CD4-positive, alpha-beta memory T cell (primary cell): ENCODE results near the gene BCORL1. TPM values are rescaled to one million over a fixed set of nuclear protein-coding genes. Genes with fewer than 3 reads are reported as not detected.

Experiments
- CTCF ChIA-PET: fragments of 350-600 bp; sonication (Branson Sonifier 250); formaldehyde crosslinking; loops from one replicate; lab custom pipeline; 2021; ENCODE audit warnings: inconsistent platforms; ENCODE audit not compliant: partially characterized antibody; lab: Charles Lee
- POLR2A ChIA-PET: fragments of 350-600 bp; sonication (Branson Sonifier 250); formaldehyde crosslinking; loops from one replicate; lab custom pipeline; 2021; ENCODE audit not compliant: partially characterized antibody; lab: Charles Lee
- DNase-seq, 5 donors: peaks; one replicate each; pipeline versions ENCODE4 v3.0.0 to v3.0.0-alpha.2; 2020 to 2022; ENCODE audit warnings: mixed read lengths in 1 of 5
- H3K27ac ChIP-seq: one replicate; pipeline ENCODE4 v1.7.0; 2013; ENCODE audit warnings: low read depth, low read length
- H3K27me3 ChIP-seq: 2 replicates; pipeline ENCODE4 v1.7.0; 2013; ENCODE audit warnings: mild to moderate bottlenecking, low read length, moderate library complexity; ENCODE audit not compliant: insufficient read depth
- H3K36me3 ChIP-seq: 2 replicates; pipeline ENCODE4 v1.7.0; 2013; ENCODE audit warnings: mild to moderate bottlenecking, low read length, moderate library complexity; ENCODE audit not compliant: insufficient read depth
- H3K4me1 ChIP-seq: 2 replicates; pipeline ENCODE4 v1.7.0; 2013; ENCODE audit warnings: mild to moderate bottlenecking, low read length, moderate library complexity; ENCODE audit not compliant: insufficient read depth
- H3K4me3 ChIP-seq, 2 donors: one replicate each; pipeline ENCODE4 v1.7.0; 2013; ENCODE audit warnings: low read length in 2 of 2, mild to moderate bottlenecking in 1 of 2
- H3K9me3 ChIP-seq, 2 donors: one replicate each; pipeline ENCODE4 v1.7.0; 2013; ENCODE audit warnings: low read length in 2 of 2, control low read depth in 1 of 2; ENCODE audit not compliant: control insufficient read depth in 1 of 2
- H3K27ac Mint-ChIP-seq, 7 donors: one replicate each; pipeline ENCODE4 v1.8.0; 2020 to 2021; ENCODE audit warnings: mixed read lengths in 7 of 7, mild to moderate bottlenecking in 6 of 7, inconsistent platforms in 3 of 7, moderate library complexity in 3 of 7
- H3K27me3 Mint-ChIP-seq, 2 donors: one replicate each; pipeline ENCODE4 v1.8.0; 2020 to 2021; ENCODE audit warnings: mixed read lengths in 2 of 2
- H3K36me3 Mint-ChIP-seq, 2 donors: one replicate each; pipeline ENCODE4 v1.8.0; 2020 to 2021; ENCODE audit warnings: mixed read lengths in 2 of 2, inconsistent platforms in 1 of 2, mild to moderate bottlenecking in 1 of 2
- H3K4me1 Mint-ChIP-seq, 4 donors: one replicate each; pipeline ENCODE4 v1.8.0; 2020 to 2021; ENCODE audit warnings: mixed read lengths in 4 of 4, mild to moderate bottlenecking in 1 of 4
- H3K4me3 Mint-ChIP-seq, 8 donors: one replicate each; pipeline ENCODE4 v1.8.0; 2020 to 2021; ENCODE audit warnings: mixed read lengths in 8 of 8, mild to moderate bottlenecking in 7 of 8, moderate library complexity in 6 of 8, inconsistent platforms in 3 of 8
- H3K9me3 Mint-ChIP-seq, 8 donors: one replicate each; pipeline ENCODE4 v1.8.0; 2020 to 2021; ENCODE audit warnings: mixed read lengths in 8 of 8, mild to moderate bottlenecking in 5 of 8, inconsistent platforms in 3 of 8, moderate library complexity in 1 of 8
- intact Hi-C: fragments of 100-400 bp; cut with micrococcal nuclease; formaldehyde crosslinking; loops from one replicate; pipeline ENCODE4 v1.15.1; 2023
- polyA plus RNA-seq, 2 donors: library from polyadenylated mRNA; unstranded; fragments of 300-500 nt; fragmentation: Illumina TruSeq; gene quantifications; one replicate each; pipeline ENCODE4 v1.2.3, GENCODE V29; 2021
- total RNA-seq, 2 experiments: library from RNA; stranded (reverse); gene quantifications; one replicate each; pipeline ENCODE4 v1.2.3, GENCODE V29; 2021

BCORL1 gene
- total and polyA plus RNA-seq, 4 experiments from 2014 or later: 0.09 to 14.2 (median 9.3) TPM

- Histone ChIP-seq H3K4me3 (no peak overlapping the region), H3K27me3 (no peaks in the 10 kb centered on the region), H3K4me1 (peaks cover 59% of the 10 kb centered on the region), H3K27ac (peak overlapping the region; percentile 9), H3K36me3 (peaks cover 7% of the 10 kb centered on the region), H3K9me3 (no peaks in the 10 kb centered on the region)
- H3K36me3 Mint-ChIP-seq: peaks cover 0 to 14% of the 10 kb centered on the region in 2 donors
- ChIA-PET POLR2A (interaction anchor here (1.1 to 3.8 kb wide), 3 partner anchors 10 to 40 kb away, joined by 3 to 66 read pairs (median 3); no protein-coding TSS in a partner anchor), CTCF (interaction anchor here (0.9 to 6.8 kb wide), 30 partner anchors 10 to 140 kb away, joined by 3 to 163 read pairs (median 6); partner anchors contain the start of genes AIFM1, ELF4 and RAB33A)
- H3K9me3 Mint-ChIP-seq: peaks cover 0 to 4% (median 0%) of the 10 kb centered on the region in 8 donors
- no peak for DNase-seq
- intact Hi-C loops: no loop called here
- peak overlapping the region in 6 of 7 donors; percentile 81 to 98 (median 94) for H3K27ac Mint-ChIP-seq
- H3K4me3 Mint-ChIP-seq: peak overlapping the region in 3 of 8 donors; percentile 42 to 87 (median 86)
- no peaks in the 10 kb centered on the region for H3K27me3 Mint-ChIP-seq
- H3K4me1 Mint-ChIP-seq: peaks cover 22 to 69% (median 50%) of the 10 kb centered on the region in 4 donors
These were observed 98.4 kb downstream of the BCORL1 start for GRCh38 chrX:130080791-130081367.

- intact Hi-C loops: loop anchor here (1.0 to 2.0 kb wide), 4 partner anchors 11 to 111 kb away; partner anchors contain the start of gene RAB33A
- H3K27ac ChIP-seq: peak overlapping the region; percentile 70
- Mint-ChIP-seq H3K4me1 (peaks cover 22 to 75% (median 55%) of the 10 kb centered on the region in 4 donors), H3K4me3 (peak overlapping the region; percentile 70 to 96 (median 86)), H3K36me3 (peaks cover 0 to 14% of the 10 kb centered on the region in 2 donors), H3K27ac (peak overlapping the region; percentile 81 to 98 (median 95)), H3K27me3 (no peaks in the 10 kb centered on the region), H3K9me3 (peaks cover 0 to 4% (median 0%) of the 10 kb centered on the region in 8 donors)
- no peaks in the 10 kb centered on the region for H3K9me3 ChIP-seq
- H3K4me1 ChIP-seq: peaks cover 65% of the 10 kb centered on the region
- POLR2A ChIA-PET: interaction anchor here (0.7 to 3.8 kb wide), 11 partner anchors 11 to 110 kb away, joined by 3 to 66 read pairs (median 6); partner anchors contain the start of genes ELF4 and RAB33A
- H3K4me3 ChIP-seq: peak overlapping the region in 1 of 2 donors; percentile 36
- DNase-seq: no peak
- H3K36me3 ChIP-seq: peaks cover 7% of the 10 kb centered on the region
- CTCF ChIA-PET: interaction anchor here (1.1 to 6.8 kb wide), 20 partner anchors 9 to 153 kb away, joined by 3 to 163 read pairs (median 7); partner anchors contain the start of genes AIFM1, ELF4 and RAB33A
- no peaks in the 10 kb centered on the region for H3K27me3 ChIP-seq
These were observed 99.1 kb downstream of the BCORL1 start for GRCh38 chrX:130081421-130082045.

GRCh38 chrX:130082244-130083106, 100.0 kb downstream of the BCORL1 start:
- intact Hi-C loops: loop anchor here (1.0 to 2.0 kb wide), 4 partner anchors 10 to 110 kb away; partner anchors contain the start of gene RAB33A
- Histone ChIP-seq H3K4me1 (peaks cover 72% of the 10 kb centered on the region), H3K27me3 (no peaks in the 10 kb centered on the region), H3K9me3 (no peaks in the 10 kb centered on the region), H3K36me3 (peaks cover 7% of the 10 kb centered on the region), H3K4me3 (peak overlapping the region in 1 of 2 donors; percentile 36), H3K27ac (peak overlapping the region; percentile 70)
- peak overlapping the region; percentile 81 to 96 (median 86) for H3K4me3 Mint-ChIP-seq
- H3K27me3 Mint-ChIP-seq: no peaks in the 10 kb centered on the region
- DNase-seq: peak; percentile 76 to 86 (median 82)
- peaks cover 22 to 82% (median 63%) of the 10 kb centered on the region in 4 donors for H3K4me1 Mint-ChIP-seq
- POLR2A ChIA-PET: interaction anchor here (0.6 to 3.8 kb wide), 12 partner anchors 10 to 109 kb away, joined by 3 to 66 read pairs (median 6); partner anchors contain the start of genes ELF4 and RAB33A
- H3K9me3 Mint-ChIP-seq: peaks cover 0 to 4% (median 0%) of the 10 kb centered on the region in 8 donors
- peaks cover 0 to 14% of the 10 kb centered on the region in 2 donors for H3K36me3 Mint-ChIP-seq
- peak overlapping the region; percentile 94 to 98 (median 95) for H3K27ac Mint-ChIP-seq
- CTCF ChIA-PET: interaction anchor here (1.2 to 6.8 kb wide), 12 partner anchors 10 to 154 kb away, joined by 3 to 163 read pairs (median 7); partner anchors contain the start of genes AIFM1 and RAB33A

- H3K27me3 Mint-ChIP-seq: no peaks in the 10 kb centered on the region
- peak overlapping the region; percentile 88 to 96 (median 92) for H3K4me3 Mint-ChIP-seq
- H3K27ac ChIP-seq: peak overlapping the region; percentile 70
- DNase-seq: no peak
- peaks cover 0 to 4% (median 0%) of the 10 kb centered on the region in 8 donors for H3K9me3 Mint-ChIP-seq
- peaks cover 7% of the 10 kb centered on the region for H3K36me3 ChIP-seq
- ChIA-PET CTCF (interaction anchor here (1.2 to 6.8 kb wide), 3 partner anchors 9 to 155 kb away, joined by 3 to 163 read pairs (median 7); no protein-coding TSS in a partner anchor), POLR2A (interaction anchor here (1.6 to 3.8 kb wide), 6 partner anchors 9 to 88 kb away, joined by 7 to 66 read pairs (median 10); partner anchors contain the start of genes ELF4 and RAB33A)
- H3K4me3 ChIP-seq: peak overlapping the region in 1 of 2 donors; percentile 72
- no peaks in the 10 kb centered on the region for H3K27me3 ChIP-seq
- peaks cover 0 to 14% of the 10 kb centered on the region in 2 donors for H3K36me3 Mint-ChIP-seq
- no peaks in the 10 kb centered on the region for H3K9me3 ChIP-seq
- intact Hi-C loops: loop anchor here (2.0 kb wide), 1 partner anchor 88 kb away; the partner anchor contains the start of gene RAB33A
- peak overlapping the region; percentile 88 to 98 (median 95) for H3K27ac Mint-ChIP-seq
- peaks cover 26 to 88% (median 68%) of the 10 kb centered on the region in 4 donors for H3K4me1 Mint-ChIP-seq
- H3K4me1 ChIP-seq: peaks cover 78% of the 10 kb centered on the region
These were observed 100.7 kb downstream of the BCORL1 start for GRCh38 chrX:130083107-130083490.

GRCh38 chrX:130083656-130084382, 101.4 kb downstream of the BCORL1 start:
- peak overlapping the region; percentile 88 to 94 (median 92) for H3K4me3 Mint-ChIP-seq
- H3K27ac Mint-ChIP-seq: peak overlapping the region; percentile 88 to 96 (median 91)
- Histone ChIP-seq H3K4me3 (peak overlapping the region; percentile 29 to 72), H3K9me3 (no peaks in the 10 kb centered on the region), H3K27ac (peak overlapping the region; percentile 70), H3K4me1 (peaks cover 85% of the 10 kb centered on the region), H3K36me3 (peaks cover 7% of the 10 kb centered on the region), H3K27me3 (no peaks in the 10 kb centered on the region)
- H3K27me3 Mint-ChIP-seq: no peaks in the 10 kb centered on the region
- H3K4me1 Mint-ChIP-seq: peaks cover 26 to 93% (median 71%) of the 10 kb centered on the region in 4 donors
- intact Hi-C loops: loop anchor here (2.0 kb wide), 1 partner anchor 87 kb away; the partner anchor contains the start of gene RAB33A
- peaks cover 0 to 1% (median 0%) of the 10 kb centered on the region in 8 donors for H3K9me3 Mint-ChIP-seq
- CTCF ChIA-PET: interaction anchor here (1.0 to 9.4 kb wide), 5 partner anchors 9 to 88 kb away, joined by 3 to 118 read pairs (median 3); partner anchors contain the start of gene RAB33A
- peaks cover 0 to 14% of the 10 kb centered on the region in 2 donors for H3K36me3 Mint-ChIP-seq
- DNase-seq: no peak
- POLR2A ChIA-PET: interaction anchor here (1.0 to 4.9 kb wide), 7 partner anchors 8 to 122 kb away, joined by 4 to 36 read pairs (median 7); partner anchors contain the start of genes AIFM1, ELF4 and RAB33A
